H7 (cell line): Measurements from ENCODE around the gene SDK1. TPM values are rescaled to one million over a fixed set of nuclear protein-coding genes. Genes with fewer than 3 reads are reported as not detected.
A peak's percentile ranks its signal among the peaks of the same experiment; 100 is the strongest.

Source experiments
- DNase-seq: peaks from one replicate; pipeline ENCODE4 v3.0.0; 2012
- H3K27me3 ChIP-seq: 2 replicates; pipeline ENCODE4 v1.6.0; 2011; ENCODE audit warnings: mild to moderate bottlenecking, low read length; ENCODE audit not compliant: control insufficient read depth, insufficient read depth
- H3K36me3 ChIP-seq: replicated peaks from 2 replicates; pipeline ENCODE4 v1.5.1; 2011; ENCODE audit warnings: low read length; ENCODE audit not compliant: control insufficient read depth, insufficient read depth
- H3K4me3 ChIP-seq: 2 replicates; pipeline ENCODE4 v1.5.1; 2011; ENCODE audit warnings: low read depth, mild to moderate bottlenecking, control low read depth, low read length, moderate library complexity; ENCODE audit not compliant: insufficient read depth
- total RNA-seq: library from RNA; depleted of rRNA; stranded (reverse); fragments of >200 nt; shearing (Covaris generic); gene quantifications from 2 replicates; pipeline ENCODE4 v1.2.3, GENCODE V29; 2014

SDK1 gene
- total RNA-seq, 1 experiment from 2014 or later = 2.4 TPM

DNA sequence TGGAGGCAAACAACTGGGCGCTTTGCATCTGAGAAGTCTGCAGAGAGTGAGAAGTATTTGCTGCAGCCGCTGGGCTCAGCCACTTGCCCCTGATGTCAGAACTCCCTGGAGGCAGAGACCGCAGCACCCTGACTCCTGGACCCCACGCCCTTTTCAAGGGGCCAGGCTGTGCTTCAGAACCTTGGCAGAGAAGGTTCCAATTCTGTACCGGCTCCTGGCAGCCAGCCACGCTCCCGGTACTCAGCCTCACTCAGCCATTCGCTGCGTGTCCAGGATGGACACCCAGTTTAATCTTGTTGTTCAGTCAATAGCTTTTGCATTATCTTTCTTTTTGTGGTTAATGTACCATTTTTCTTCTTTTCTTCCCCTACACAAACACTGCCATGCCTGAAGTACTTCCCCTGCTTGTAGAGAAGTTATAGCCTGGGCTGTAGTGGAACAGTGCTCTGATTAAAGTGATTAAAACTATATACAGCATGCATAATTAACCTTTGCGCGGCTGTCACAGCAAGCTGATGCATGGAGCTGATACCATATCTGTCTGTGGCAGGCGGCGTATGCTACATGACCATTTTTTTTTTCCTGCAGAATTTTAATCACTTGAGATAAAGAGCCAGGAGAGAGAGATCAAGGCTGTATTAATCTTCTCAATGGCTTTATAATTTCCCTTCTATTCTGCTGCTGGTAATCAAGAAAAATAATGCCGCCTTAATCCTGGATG is 578.5 kb downstream of the SDK1 start:
- no peak overlapping the region for H3K4me3 ChIP-seq
- H3K36me3 ChIP-seq = no peaks in the 10 kb centered on the region
- H3K27me3 ChIP-seq = no peaks in the 10 kb centered on the region
- no peak for DNase-seq

DNA sequence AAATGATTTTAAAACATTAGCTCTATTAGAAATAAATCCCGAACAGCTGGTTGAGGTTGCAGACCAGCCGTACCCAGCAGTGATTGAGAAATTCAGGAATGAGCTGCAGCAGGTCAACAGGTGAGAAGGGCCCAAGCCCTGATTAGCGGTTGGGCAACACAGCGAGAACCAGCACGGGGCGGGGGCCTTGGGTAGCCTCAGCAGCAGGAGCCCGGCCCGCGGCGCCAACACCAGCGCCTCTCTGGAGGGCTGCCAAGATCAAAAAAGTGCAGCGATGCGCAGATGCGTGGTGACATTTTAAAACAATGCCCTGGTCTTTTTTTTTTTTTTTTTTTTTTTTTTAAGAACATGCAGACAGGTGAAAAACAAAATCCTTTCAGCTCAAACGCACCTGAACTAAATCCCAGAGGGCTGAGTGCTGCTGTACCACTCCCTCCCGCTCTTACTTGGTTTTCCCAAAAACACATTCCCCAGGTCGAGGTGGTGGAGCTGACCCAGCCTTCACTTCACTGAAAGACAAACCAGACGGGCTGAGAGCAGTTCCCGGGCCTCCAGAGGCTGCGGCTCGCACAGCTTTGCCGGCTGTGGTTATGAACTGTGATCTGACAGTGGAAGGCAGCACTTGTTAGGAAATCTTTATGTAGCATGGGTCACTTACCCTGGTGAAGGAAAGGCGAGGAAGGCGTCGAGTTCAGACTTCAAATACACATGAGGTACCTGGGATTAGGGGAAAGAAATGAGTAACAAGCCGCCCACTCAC is 579.4 kb downstream of the SDK1 start:
- no peaks in the 10 kb centered on the region for H3K27me3 ChIP-seq
- no peaks in the 10 kb centered on the region for H3K36me3 ChIP-seq
- H3K4me3 ChIP-seq = no peak overlapping the region
- peak; percentile 39 for DNase-seq

DNA sequence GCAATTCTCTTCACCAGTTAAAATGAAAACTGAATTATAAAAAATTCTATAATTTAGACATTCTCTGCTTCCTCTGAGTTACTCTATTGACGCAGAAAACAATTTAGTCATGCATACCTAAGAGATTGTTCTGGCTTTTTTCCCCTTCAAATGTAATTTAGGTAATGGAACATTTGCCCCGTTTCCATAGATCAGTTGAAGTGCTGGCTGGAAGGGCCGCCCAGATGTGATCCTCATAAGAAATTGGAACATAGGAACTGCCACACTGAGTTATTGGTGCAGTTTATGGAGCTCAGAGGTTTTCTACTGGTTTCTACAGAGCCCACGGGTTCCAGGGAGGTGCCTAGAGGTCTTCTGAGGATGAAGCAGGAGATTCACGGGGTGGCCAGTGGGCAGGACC is 581.7 kb downstream of the SDK1 start:
- H3K27me3 ChIP-seq = no peaks in the 10 kb centered on the region
- no peak for DNase-seq
- H3K4me3 ChIP-seq = no peak overlapping the region
- H3K36me3 ChIP-seq = no peaks in the 10 kb centered on the region

DNA sequence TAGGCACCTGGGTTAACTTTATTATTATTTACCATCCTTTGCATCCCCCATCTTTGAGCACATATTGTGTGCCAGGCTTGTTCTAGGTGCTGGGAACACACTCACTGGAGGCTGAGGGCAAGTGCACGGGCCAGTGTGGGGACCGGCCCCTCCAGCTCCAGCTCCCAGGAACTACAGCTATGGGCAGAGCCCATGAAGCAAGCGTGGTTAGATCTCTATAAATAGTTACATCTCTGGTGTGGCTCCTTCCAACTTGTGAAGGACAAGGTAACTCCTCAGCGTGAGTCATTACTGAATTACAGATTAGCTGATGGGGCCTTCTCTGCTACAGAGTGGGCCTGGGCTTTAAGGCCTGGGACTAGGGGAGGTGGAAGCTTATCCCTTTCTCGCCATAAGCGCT is 583.5 kb downstream of the SDK1 start:
- DNase-seq = no peak
- Histone ChIP-seq H3K4me3 (no peak overlapping the region), H3K27me3 (no peaks in the 10 kb centered on the region), H3K36me3 (no peaks in the 10 kb centered on the region)

DNA sequence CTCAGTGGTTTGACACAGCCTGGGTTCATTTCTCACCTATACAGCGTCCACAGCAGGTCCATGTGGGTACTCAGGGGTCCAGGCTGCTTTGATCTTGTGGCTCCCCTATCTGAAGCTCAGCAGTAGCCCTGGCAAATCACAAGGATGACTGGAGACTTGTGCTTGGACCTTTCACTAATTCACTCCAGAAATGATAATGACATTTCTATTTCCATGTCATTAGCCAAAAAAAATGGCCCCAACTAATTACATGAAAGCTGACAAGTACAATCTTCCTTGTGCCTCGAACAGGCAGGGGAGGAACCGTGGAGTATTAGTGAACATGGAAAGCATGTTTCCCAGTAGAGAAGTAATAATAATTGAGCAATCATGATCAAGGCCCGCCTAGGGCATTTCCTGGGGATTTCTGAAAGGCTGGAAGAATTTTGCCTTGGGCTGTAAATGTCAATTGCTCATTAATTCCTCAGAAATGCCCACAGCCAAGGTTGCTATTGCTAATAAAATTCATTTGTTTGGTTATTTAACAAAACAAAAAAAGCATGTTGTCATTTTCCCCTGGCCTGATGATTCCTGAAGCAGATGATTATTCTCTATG is 586.1 kb downstream of the SDK1 start:
- no peak overlapping the region for H3K4me3 ChIP-seq
- no peaks in the 10 kb centered on the region for H3K27me3 ChIP-seq
- H3K36me3 ChIP-seq = no peaks in the 10 kb centered on the region
- no peak for DNase-seq

DNA sequence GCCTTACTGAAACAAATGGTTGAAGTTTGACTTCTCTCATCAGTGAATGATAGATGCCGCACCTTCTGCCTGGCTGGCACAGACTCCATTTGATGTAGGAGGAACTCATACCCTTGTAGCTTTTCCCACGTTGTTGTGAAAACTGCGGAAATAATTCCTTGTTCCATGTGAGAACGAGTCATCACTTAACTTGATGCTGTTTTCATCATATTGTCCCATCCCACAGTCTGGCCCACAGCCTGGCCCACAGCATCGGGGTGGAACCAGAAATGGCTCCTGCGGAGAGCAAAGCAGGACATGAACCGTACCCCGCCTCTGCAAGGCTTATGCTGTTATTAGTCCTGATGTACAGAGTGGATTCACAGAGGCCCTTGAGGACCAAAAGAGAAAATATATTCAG is 587.0 kb downstream of the SDK1 start:
- DNase-seq = no peak

DNA sequence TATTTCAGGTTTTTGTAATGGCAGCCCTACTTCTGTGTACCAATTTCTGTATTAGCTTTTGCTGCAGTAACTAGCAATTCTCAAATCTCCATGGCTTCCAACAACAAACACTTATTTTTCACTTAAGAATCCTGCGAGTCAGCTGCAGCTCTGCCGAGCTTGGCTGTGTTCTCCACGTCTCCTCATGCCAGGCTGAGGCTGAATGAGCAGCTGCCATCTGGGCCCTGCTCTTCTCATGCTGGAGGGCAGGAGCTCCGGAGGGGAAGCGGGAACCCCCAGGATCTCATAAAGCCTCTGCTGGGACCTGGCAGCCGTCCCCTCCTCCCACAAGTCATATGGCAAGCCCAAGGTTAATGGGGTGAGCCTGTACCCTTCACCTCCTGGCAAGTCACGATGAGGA is 591.1 kb downstream of the SDK1 start:
- H3K4me3 ChIP-seq = no peak overlapping the region
- DNase-seq = no peak
- H3K36me3 ChIP-seq = no peaks in the 10 kb centered on the region
- no peaks in the 10 kb centered on the region for H3K27me3 ChIP-seq

More for the DNA sequence above, 587.0 kb downstream of the SDK1 start:
- H3K36me3 ChIP-seq = no peaks in the 10 kb centered on the region
- no peaks in the 10 kb centered on the region for H3K27me3 ChIP-seq
- H3K4me3 ChIP-seq = no peak overlapping the region

DNA sequence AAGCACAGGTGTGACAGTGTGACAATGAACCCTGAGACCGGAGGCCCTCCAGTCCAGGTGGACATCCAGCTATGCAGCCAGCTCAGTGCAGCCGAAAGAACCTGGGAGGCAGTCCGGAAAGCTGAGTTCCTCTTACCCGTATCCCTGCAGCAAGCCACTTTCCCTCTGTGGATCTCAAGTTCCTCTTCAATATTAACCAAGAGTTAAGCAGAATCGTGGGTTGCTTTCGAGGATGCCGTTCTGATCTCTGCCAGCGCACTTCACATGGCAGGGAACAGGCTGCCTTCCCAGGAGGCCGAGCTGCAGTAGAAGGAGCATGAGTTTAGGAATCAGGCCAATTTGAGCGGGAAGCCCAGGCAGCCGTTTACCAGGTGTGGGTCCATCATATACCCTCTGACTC is 591.6 kb downstream of the SDK1 start:
- no peaks in the 10 kb centered on the region for H3K36me3 ChIP-seq
- DNase-seq = no peak
- H3K4me3 ChIP-seq = no peak overlapping the region
- no peaks in the 10 kb centered on the region for H3K27me3 ChIP-seq

DNA sequence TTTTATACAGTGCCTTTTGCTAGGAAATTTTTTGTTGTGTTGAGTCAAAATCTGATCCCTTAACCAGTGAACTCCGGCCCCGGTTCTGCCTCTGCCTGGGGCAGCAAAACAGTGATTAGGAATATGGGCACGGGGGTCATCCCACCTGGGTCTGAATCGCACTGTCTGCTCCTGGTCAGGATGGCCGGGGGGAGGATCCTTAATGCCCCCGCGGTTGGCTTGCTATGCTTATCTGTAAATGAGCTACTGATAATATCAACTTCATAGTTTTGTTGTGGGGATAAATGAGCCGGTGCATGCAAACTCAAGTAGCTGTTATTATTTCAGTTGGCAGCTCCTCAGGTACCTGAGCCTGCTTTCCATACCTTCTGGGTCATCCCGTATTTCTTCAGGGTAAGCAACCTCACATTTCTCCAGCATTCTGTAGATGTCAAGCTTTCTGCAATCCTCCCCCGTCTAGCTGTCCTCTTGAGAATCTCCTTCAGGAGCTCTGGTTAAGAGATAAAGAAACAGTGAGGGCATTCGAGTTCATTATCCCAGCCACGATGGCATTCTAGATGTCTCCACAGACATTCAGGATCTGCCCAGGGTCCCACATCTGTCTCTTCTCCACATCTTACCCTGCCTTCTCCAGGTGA is 592.2 kb downstream of the SDK1 start:
- H3K36me3 ChIP-seq = no peaks in the 10 kb centered on the region

DNA sequence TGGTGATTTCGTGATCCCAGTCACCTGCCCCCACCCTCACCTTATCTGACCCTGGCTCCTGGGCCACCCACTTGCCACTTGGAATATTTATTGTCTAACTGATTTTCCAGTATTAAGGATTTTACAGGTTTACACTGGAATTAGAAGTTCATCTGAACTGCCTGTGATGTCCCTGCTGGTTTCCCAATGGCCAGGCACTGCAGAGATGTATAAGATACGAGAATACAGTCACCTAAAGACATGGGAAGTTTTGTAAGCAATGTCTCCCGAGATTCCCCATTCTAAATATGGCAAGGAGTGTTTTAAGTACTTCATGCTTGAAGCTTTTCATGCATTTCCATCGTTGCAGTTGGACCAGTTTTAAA is 592.7 kb downstream of the SDK1 start:
- Histone ChIP-seq H3K27me3 (no peaks in the 10 kb centered on the region), H3K36me3 (no peaks in the 10 kb centered on the region), H3K4me3 (no peak overlapping the region)
- DNase-seq = no peak

More for the DNA sequence above, 592.2 kb downstream of the SDK1 start:
- H3K27me3 ChIP-seq = no peaks in the 10 kb centered on the region
- DNase-seq = no peak
- no peak overlapping the region for H3K4me3 ChIP-seq

DNA sequence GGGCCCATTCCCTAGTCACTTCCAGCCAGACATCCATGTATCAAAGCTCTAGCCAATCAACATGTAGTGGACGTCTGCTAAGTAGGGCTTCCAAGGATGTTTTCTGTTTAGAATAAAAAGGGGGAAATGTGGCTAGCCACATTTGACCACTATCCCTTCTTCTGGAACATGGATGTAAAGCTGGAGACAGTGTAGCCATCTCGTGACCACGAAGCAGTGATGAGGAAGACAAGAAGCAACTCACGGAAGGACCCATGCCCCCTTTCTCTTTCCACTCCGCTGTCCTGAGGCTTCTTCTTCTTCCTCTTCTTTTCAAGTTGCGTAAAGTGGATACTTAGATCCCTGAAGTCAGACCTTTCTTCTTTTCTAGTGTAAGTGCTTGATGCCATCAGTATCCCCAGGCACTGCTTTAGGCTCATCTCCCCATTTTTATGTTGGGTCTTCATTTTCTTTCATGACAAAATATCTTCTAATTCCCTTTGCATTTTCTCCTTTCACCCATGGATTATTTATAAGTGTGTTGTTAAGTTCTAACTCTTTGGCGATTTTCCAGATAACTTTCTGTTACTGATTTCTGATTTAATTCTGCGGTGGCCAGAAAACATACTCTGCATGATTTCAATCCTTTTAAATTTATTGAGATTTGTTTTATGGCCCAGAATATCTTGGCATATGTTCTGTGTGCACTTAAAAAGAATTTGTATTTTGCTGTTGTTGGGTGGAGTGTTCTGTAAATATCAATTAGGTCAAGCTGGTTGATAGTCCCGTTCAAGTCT is 594.5 kb downstream of the SDK1 start:
- Histone ChIP-seq H3K4me3 (no peak overlapping the region), H3K27me3 (no peaks in the 10 kb centered on the region), H3K36me3 (no peaks in the 10 kb centered on the region)
- DNase-seq = no peak

DNA sequence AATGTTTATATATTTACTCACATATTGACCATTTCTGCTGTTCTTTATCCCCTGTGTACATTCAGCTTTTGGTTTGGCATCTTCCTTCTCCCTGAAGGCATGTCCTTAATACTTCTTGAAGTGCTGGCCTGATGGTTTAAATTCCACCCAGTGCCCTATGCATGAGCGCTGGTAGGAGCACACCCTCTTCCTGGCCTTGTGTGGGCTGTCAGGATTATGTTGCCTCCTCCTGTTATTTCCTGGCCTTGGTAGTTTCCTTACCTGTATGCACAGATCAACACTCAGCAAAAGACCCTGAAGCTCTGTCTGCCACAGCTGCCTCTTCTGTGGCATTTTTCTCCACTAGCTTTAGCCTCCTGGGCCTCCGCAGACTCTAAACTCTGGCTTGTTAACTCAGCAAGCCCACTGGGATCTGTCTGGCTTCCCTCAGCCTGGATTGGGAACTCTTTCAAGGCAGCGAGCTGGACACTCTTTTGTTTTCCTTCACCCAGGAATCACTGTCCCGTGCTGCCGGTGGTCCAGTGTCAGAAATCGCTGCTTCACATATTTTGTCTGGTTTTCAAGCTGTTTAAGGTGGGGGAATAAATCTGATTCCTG is 595.2 kb downstream of the SDK1 start:
- no peak overlapping the region for H3K4me3 ChIP-seq
- no peaks in the 10 kb centered on the region for H3K27me3 ChIP-seq
- DNase-seq = no peak
- no peaks in the 10 kb centered on the region for H3K36me3 ChIP-seq

DNA sequence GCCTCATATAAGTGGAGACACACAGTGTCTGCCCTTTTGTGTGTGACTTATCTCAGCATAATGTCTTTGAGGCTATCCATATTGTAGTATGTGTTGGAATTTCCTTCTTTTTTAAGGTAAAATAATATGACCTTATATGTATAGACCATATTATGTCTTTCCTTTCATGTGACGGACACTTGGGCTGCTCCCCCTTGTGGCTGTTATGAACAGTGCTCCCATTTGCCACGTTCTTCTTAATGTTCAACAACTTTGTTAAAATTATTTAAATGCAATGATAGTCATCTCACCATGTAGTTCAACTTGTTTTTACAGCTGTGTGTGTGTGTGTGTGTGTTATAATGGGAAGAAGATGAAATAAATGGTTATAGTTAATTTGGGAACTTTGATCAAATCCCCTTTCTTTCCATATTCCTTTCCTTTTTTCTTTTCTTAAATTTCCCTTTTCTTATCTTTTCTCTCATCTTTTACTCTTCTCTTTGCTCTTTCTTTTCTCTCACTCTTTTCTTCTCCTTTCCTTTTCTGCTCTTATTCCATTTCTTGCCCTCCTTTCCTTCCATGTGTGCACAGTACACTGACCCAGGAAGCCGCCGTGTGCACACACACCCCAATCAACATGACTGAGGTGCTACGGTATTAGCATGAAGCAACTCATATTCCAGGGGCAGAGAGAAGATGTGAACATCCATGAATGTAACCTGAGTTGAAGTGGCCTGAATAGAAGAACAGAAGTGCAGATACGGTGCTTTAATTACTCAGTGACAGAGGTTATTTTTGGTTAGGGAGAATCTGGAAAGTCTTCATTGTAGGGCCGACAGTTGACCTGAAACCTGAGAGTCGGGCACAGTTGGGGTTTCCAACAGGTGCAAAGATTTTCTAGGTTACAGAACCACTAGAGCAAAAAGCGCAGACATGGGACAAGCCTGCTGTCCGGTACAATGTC is 596.6 kb downstream of the SDK1 start:
- Histone ChIP-seq H3K27me3 (no peaks in the 10 kb centered on the region), H3K36me3 (no peaks in the 10 kb centered on the region), H3K4me3 (no peak overlapping the region)
- DNase-seq = peak; percentile 56
